Ovary (tissue), 3 donors: ENCODE data around the gene FGD5.

ENCODE experiments used
- POLR2A ChIP-seq: fragments of 450-650 bp; IDR thresholded peaks from one replicate; pipeline ENCODE4 v1.6.1; 2017; ENCODE audit warnings: antibody characterized with exemption, mild to moderate bottlenecking, moderate library complexity
- TF ChIP-seq, protein P1 (sequence below), 3 donors: fragments of 450-650 bp in 2 of 3; fragments of 200-600 bp in 1 of 3; IDR thresholded peaks; one replicate each; pipeline versions ENCODE4 v1.5.1 to v1.8.0; 2016 to 2022; ENCODE audit warnings: antibody characterized with exemption in 3 of 3, mild to moderate bottlenecking in 1 of 3
- donor health status: DM: no; HTN: no; CAD: no.

- TF ChIP-seq, protein P1, sequence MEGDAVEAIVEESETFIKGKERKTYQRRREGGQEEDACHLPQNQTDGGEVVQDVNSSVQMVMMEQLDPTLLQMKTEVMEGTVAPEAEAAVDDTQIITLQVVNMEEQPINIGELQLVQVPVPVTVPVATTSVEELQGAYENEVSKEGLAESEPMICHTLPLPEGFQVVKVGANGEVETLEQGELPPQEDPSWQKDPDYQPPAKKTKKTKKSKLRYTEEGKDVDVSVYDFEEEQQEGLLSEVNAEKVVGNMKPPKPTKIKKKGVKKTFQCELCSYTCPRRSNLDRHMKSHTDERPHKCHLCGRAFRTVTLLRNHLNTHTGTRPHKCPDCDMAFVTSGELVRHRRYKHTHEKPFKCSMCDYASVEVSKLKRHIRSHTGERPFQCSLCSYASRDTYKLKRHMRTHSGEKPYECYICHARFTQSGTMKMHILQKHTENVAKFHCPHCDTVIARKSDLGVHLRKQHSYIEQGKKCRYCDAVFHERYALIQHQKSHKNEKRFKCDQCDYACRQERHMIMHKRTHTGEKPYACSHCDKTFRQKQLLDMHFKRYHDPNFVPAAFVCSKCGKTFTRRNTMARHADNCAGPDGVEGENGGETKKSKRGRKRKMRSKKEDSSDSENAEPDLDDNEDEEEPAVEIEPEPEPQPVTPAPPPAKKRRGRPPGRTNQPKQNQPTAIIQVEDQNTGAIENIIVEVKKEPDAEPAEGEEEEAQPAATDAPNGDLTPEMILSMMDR (IDR thresholded peaks at IDR 0.05), result no peak
- no peak for TF ChIP-seq POLR2A
These were observed 11.0 kb downstream of the FGD5 start for GRCh38 chr3:14829811-14830210.
